SK-N-SH (cell line): ENCODE measurements around the gene CACYBP.

Source experiments
- FOXJ3 ChIP-seq: sonication (generic); formaldehyde crosslinking; IDR thresholded peaks from 2 replicates; pipeline ENCODE4 v1.5.1; 2020; ENCODE audit warnings: mild to moderate bottlenecking, missing genetic modification reagents
- POLR2AphosphoS5 ChIP-seq: IDR thresholded peaks from 2 replicates; pipeline ENCODE4 v1.6.1; 2012; ENCODE audit warnings: low read depth, low read length
- RAD21 ChIP-seq: IDR thresholded peaks from 2 replicates; pipeline ENCODE4 v1.6.1; 2012; ENCODE audit warnings: mild to moderate bottlenecking, low read length
- TAF1 ChIP-seq: IDR thresholded peaks from 2 replicates; pipeline ENCODE4 v1.6.1; 2012; ENCODE audit warnings: low read depth, mild to moderate bottlenecking, low read length, moderate library complexity, borderline replicate concordance
- TF ChIP-seq, protein P1 (sequence below): IDR thresholded peaks from 2 replicates; pipeline ENCODE4 v1.6.1; 2012; ENCODE audit warnings: mild to moderate bottlenecking, low read depth, low read length, moderate library complexity
- TF ChIP-seq, protein P2 (sequence below): fragments of 200-600 bp; sonication (generic); IDR thresholded peaks from 2 replicates; pipeline ENCODE4 v1.6.1; 2017; ENCODE audit warnings: antibody characterized with exemption, mild to moderate bottlenecking, moderate library complexity
- TF ChIP-seq, protein P3 (sequence below): IDR thresholded peaks from 2 replicates; pipeline ENCODE4 v1.4.0; 2012; ENCODE audit warnings: low read depth

DNA sequence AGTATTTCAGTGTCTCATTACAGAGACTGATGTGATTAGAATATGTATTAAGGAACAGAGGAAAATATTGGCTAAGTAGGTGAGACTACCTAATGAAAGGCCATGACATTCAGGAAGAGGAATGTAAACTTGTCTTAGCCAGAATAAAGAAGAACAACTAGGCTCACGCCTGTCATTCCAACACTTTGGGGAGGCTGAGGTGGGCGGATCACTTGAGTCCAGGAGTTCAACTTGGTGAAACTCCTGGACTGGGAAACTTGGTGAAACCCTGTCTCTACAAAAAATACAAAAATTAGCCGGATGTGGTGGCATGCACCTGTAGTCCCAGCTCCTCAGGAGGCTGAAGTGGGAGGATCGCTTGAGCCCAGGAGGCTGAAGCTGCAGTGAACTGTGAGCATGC, 14.8 kb upstream of the CACYBP start:
- TF ChIP-seq, protein P1, sequence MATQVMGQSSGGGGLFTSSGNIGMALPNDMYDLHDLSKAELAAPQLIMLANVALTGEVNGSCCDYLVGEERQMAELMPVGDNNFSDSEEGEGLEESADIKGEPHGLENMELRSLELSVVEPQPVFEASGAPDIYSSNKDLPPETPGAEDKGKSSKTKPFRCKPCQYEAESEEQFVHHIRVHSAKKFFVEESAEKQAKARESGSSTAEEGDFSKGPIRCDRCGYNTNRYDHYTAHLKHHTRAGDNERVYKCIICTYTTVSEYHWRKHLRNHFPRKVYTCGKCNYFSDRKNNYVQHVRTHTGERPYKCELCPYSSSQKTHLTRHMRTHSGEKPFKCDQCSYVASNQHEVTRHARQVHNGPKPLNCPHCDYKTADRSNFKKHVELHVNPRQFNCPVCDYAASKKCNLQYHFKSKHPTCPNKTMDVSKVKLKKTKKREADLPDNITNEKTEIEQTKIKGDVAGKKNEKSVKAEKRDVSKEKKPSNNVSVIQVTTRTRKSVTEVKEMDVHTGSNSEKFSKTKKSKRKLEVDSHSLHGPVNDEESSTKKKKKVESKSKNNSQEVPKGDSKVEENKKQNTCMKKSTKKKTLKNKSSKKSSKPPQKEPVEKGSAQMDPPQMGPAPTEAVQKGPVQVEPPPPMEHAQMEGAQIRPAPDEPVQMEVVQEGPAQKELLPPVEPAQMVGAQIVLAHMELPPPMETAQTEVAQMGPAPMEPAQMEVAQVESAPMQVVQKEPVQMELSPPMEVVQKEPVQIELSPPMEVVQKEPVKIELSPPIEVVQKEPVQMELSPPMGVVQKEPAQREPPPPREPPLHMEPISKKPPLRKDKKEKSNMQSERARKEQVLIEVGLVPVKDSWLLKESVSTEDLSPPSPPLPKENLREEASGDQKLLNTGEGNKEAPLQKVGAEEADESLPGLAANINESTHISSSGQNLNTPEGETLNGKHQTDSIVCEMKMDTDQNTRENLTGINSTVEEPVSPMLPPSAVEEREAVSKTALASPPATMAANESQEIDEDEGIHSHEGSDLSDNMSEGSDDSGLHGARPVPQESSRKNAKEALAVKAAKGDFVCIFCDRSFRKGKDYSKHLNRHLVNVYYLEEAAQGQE: no peak
- TF ChIP-seq RAD21: no peak
- TF ChIP-seq POLR2AphosphoS5: no peak
- TF ChIP-seq, protein P2, sequence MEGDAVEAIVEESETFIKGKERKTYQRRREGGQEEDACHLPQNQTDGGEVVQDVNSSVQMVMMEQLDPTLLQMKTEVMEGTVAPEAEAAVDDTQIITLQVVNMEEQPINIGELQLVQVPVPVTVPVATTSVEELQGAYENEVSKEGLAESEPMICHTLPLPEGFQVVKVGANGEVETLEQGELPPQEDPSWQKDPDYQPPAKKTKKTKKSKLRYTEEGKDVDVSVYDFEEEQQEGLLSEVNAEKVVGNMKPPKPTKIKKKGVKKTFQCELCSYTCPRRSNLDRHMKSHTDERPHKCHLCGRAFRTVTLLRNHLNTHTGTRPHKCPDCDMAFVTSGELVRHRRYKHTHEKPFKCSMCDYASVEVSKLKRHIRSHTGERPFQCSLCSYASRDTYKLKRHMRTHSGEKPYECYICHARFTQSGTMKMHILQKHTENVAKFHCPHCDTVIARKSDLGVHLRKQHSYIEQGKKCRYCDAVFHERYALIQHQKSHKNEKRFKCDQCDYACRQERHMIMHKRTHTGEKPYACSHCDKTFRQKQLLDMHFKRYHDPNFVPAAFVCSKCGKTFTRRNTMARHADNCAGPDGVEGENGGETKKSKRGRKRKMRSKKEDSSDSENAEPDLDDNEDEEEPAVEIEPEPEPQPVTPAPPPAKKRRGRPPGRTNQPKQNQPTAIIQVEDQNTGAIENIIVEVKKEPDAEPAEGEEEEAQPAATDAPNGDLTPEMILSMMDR: no peak
- TF ChIP-seq, protein P3, sequence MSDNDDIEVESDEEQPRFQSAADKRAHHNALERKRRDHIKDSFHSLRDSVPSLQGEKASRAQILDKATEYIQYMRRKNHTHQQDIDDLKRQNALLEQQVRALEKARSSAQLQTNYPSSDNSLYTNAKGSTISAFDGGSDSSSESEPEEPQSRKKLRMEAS: no peak
- TF ChIP-seq FOXJ3: no peak
- TF ChIP-seq TAF1: no peak
